ENCODE results near the gene CASP8AP2. TPM values are rescaled to one million over a fixed set of nuclear protein-coding genes. Genes with fewer than 3 reads are reported as not detected.

Gene CASP8AP2
- total and polyA plus RNA-seq, 2 of the 13 experiments (the other 11 are each of a cell fraction or from before 2014, with no cell fraction given) = 5.7 to 13.5 TPM

GRCh38 chr6:89888138-89888514 is 58.4 kb downstream of the CASP8AP2 start:
- H3K4me3 ChIP-seq (replicated peaks in 1 of 3; ENCODE audit: insufficient read depth in 1 of 3, low read depth in 2 of 3, low read length in 3 of 3) = peak overlapping the region in 1 of 3 experiments; percentile 16; a peak in 1 of 6 replicates
- DNase-seq (ENCODE audit: low spot score) (no peak), FAIRE-seq (no peak), ATAC-seq (peak; percentile 25; the same call in 2 of the 3 replicates)
- BruUV-seq (replicated peaks) = no TSS peak
- H3K79me2 ChIP-seq (ENCODE audit: insufficient read depth, low read length) = no peaks in the 10 kb centered on the region
- in situ Hi-C loops (cut with HindIII; ENCODE audit: extremely low pct_ligation_motif_present, low pct_unique_long_range_greater_than_20kb) = no loop called here
- H4K20me1 ChIP-seq (ENCODE audit: insufficient read depth, low read length) = no peaks in the 10 kb centered on the region
- POLR2A ChIA-PET = no interaction called here
- CTCF ChIA-PET (ENCODE audit: low intra/inter-chr PET ratio, low total read pairs) = no interaction called here
- intact Hi-C loops (cut with micrococcal nuclease; ENCODE audit: unreplicated experiment) = no loop called here
- H3K36me3 ChIP-seq (replicated peaks in 1 of 2; ENCODE audit: control insufficient read depth in 1 of 2, insufficient read depth in 2 of 2, low read length in 2 of 2) = no peaks in the 10 kb centered on the region
- peaks cover 1 to 21% of the 10 kb centered on the region in 2 experiments; a peak in 3 of 5 replicates for H3K27me3 ChIP-seq (ENCODE audit: control insufficient read depth in 1 of 2, insufficient read depth in 2 of 2, low read length in 2 of 2)
- TF ChIP-seq NFYC (CRISPR knock-in tag; IDR thresholded peaks at IDR 0.05) (no peak), GZF1 (CRISPR knock-in tag; IDR thresholded peaks at IDR 0.05) (no peak), ZBTB33 (CRISPR knock-in tag; IDR thresholded peaks at IDR 0.05) (0 out of 2 replicates have a peak, but pooled peaks have one; percentile 3), ZNF121 (CRISPR knock-in tag; IDR thresholded peaks at IDR 0.05) (0 out of 2 replicates have a peak, but pooled peaks have one; percentile 14), ZNF770 (CRISPR knock-in tag; IDR thresholded peaks at IDR 0.05) (peak; percentile 83)
- WGBS (ENCODE audit: low lambda C conversion rate) = 40% methylated on average over 7 of the region's 7 CpGs
- peak overlapping the region; percentile 39 for H3K4me2 ChIP-seq (ENCODE audit: low read depth, low read length)
- H3K9ac ChIP-seq (ENCODE audit: insufficient read depth, low read depth, low read length) = no peak overlapping the region
- H3K27ac ChIP-seq (ENCODE audit: extremely low read length, insufficient read depth, low read length) = no peak overlapping the region
- no peaks in the 10 kb centered on the region for H3K9me3 ChIP-seq (ENCODE audit: low read length)
- H2AFZ ChIP-seq (ENCODE audit: low read length) = no peak overlapping the region
- H3K4me1 ChIP-seq (ENCODE audit: insufficient read depth, low read length) = peaks cover 17% of the 10 kb centered on the region

Measured in HepG2 (cell line).